Measurements from ENCODE around the gene ARHGAP28. TPM values are rescaled to one million over a fixed set of nuclear protein-coding genes. Genes with fewer than 3 reads are reported as not detected.
"Not testable (repeated sequence)": the region's sequence is repeated elsewhere in the genome, so short reads cannot be mapped to it uniquely, and the experiment has no call there.

The ARHGAP28 gene
- total RNA-seq, 1 experiment from 2014 or later: not detected

DNA sequence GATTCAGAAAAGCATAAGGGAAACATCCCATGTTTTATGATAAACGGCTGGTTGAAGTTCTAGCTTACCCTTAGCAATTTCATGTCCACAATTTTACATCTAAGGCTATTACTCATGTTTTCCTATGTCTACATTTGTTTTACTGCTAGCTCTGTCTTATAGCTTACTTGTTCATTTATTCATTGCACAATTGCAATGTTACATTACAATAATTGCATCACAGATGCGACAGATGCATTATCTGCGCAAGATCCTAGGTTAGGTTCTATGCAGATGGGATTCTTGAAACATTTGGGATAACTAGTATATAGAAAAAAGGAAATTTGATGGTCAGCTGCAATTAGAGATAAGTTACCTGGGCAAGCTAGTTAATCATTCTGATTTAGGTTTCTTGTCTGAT is 108.4 kb downstream of the ARHGAP28 start:
- H3K9me3 ChIP-seq (ENCODE audit: low read length): no peaks in the 10 kb centered on the region
- H3K4me2 ChIP-seq (ENCODE audit: low read depth, low read length, poor library complexity, severe bottlenecking): no peak overlapping the region
- H3K4me1 ChIP-seq (ENCODE audit: low read length): no peaks in the 10 kb centered on the region
- no peak overlapping the region for H3K4me3 ChIP-seq (ENCODE audit: low read length)
- H4K20me1 ChIP-seq (ENCODE audit: insufficient read depth, low read depth, low read length): no peaks in the 10 kb centered on the region
- H3K27ac ChIP-seq (ENCODE audit: low read length): no peak overlapping the region
- no peak overlapping the region for H2AFZ ChIP-seq (ENCODE audit: low read length)
- H3K79me2 ChIP-seq (ENCODE audit: low read length): no peaks in the 10 kb centered on the region
- DNase-seq: no peak
- no peaks in the 10 kb centered on the region for H3K9me2 ChIP-seq (replicated peaks; ENCODE audit: insufficient read depth, low read length)
- H3K36me3 ChIP-seq (ENCODE audit: insufficient read depth, low read length): no peaks in the 10 kb centered on the region
- no peak overlapping the region for H3K9ac ChIP-seq (ENCODE audit: low read length)
- H3K27me3 ChIP-seq (ENCODE audit: low read length): no peaks in the 10 kb centered on the region

DNA sequence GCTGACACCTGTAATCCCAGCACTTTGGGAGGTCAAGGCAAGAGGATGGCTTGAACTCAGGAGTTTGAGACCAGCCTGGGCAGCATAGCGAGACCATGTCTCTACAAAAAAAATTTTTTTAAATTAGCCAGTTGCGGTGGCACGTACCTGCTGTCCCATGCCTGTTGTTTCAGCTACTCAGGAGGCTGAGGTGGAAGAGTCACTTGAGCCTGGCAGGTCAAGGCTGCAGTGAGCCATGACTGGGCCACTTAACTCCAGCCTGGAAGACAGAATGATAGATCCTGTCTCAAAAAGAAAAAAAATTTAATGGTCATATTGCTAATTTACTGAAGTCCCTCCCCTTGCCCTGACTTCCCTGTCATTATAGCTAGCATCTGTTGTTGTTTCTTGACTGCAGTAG is 112.6 kb downstream of the ARHGAP28 start:
- DNase-seq: no peak
- Histone ChIP-seq H3K9ac (ENCODE audit: low read length) (no peak overlapping the region), H3K27me3 (ENCODE audit: low read length) (no peaks in the 10 kb centered on the region), H3K4me2 (ENCODE audit: low read depth, low read length, poor library complexity, severe bottlenecking) (no peak overlapping the region), H3K9me2 (replicated peaks; ENCODE audit: insufficient read depth, low read length) (no peaks in the 10 kb centered on the region), H2AFZ (ENCODE audit: low read length) (no peak overlapping the region), H3K4me1 (ENCODE audit: low read length) (no peaks in the 10 kb centered on the region), H3K4me3 (ENCODE audit: low read length) (no peak overlapping the region), H3K79me2 (ENCODE audit: low read length) (no peaks in the 10 kb centered on the region), H3K9me3 (ENCODE audit: low read length) (peaks cover 4% of the 10 kb centered on the region; the same call in 1 of the 2 replicates), H3K36me3 (ENCODE audit: insufficient read depth, low read length) (no peaks in the 10 kb centered on the region), H3K27ac (ENCODE audit: low read length) (no peak overlapping the region), H4K20me1 (ENCODE audit: insufficient read depth, low read depth, low read length) (no peaks in the 10 kb centered on the region)

GRCh38 chr18:6843308-6843707 is 113.8 kb downstream of the ARHGAP28 start:
- H4K20me1 ChIP-seq (ENCODE audit: insufficient read depth, low read depth, low read length): no peaks in the 10 kb centered on the region
- no peaks in the 10 kb centered on the region for H3K9me2 ChIP-seq (replicated peaks; ENCODE audit: insufficient read depth, low read length)
- no peak for DNase-seq
- H3K4me1 ChIP-seq (ENCODE audit: low read length): no peaks in the 10 kb centered on the region
- no peak overlapping the region for H2AFZ ChIP-seq (ENCODE audit: low read length)
- no peaks in the 10 kb centered on the region for H3K36me3 ChIP-seq (ENCODE audit: insufficient read depth, low read length)
- no peak overlapping the region for H3K9ac ChIP-seq (ENCODE audit: low read length)
- no peaks in the 10 kb centered on the region for H3K79me2 ChIP-seq (ENCODE audit: low read length)
- no peak overlapping the region for H3K27ac ChIP-seq (ENCODE audit: low read length)
- peaks cover 4% of the 10 kb centered on the region; the same call in 1 of the 2 replicates for H3K9me3 ChIP-seq (ENCODE audit: low read length)
- no peak overlapping the region for H3K4me2 ChIP-seq (ENCODE audit: low read depth, low read length, poor library complexity, severe bottlenecking)
- no peaks in the 10 kb centered on the region for H3K27me3 ChIP-seq (ENCODE audit: low read length)
- no peak overlapping the region for H3K4me3 ChIP-seq (ENCODE audit: low read length)

GRCh38 chr18:6845521-6845920 is 116.0 kb downstream of the ARHGAP28 start:
- H4K20me1 ChIP-seq (ENCODE audit: insufficient read depth, low read depth, low read length); H3K4me1 ChIP-seq (ENCODE audit: low read length); H3K27ac ChIP-seq (ENCODE audit: low read length); DNase-seq; H3K27me3 ChIP-seq (ENCODE audit: low read length); H3K4me2 ChIP-seq (ENCODE audit: low read depth, low read length, poor library complexity, severe bottlenecking); H2AFZ ChIP-seq (ENCODE audit: low read length); H3K4me3 ChIP-seq (ENCODE audit: low read length); H3K9me3 ChIP-seq (ENCODE audit: low read length); H3K79me2 ChIP-seq (ENCODE audit: low read length); H3K36me3 ChIP-seq (ENCODE audit: insufficient read depth, low read length); H3K9me2 ChIP-seq (replicated peaks; ENCODE audit: insufficient read depth, low read length); H3K9ac ChIP-seq (ENCODE audit: low read length): not testable (repeated sequence)

- H3K9me3 ChIP-seq (ENCODE audit: low read length): peaks cover 16% of the 10 kb centered on the region
- no peaks in the 10 kb centered on the region for H4K20me1 ChIP-seq (ENCODE audit: insufficient read depth, low read depth, low read length)
- H3K9me2 ChIP-seq (replicated peaks; ENCODE audit: insufficient read depth, low read length): no peaks in the 10 kb centered on the region
- no peak overlapping the region for H3K4me3 ChIP-seq (ENCODE audit: low read length)
- H3K4me2 ChIP-seq (ENCODE audit: low read depth, low read length, poor library complexity, severe bottlenecking): no peak overlapping the region
- H3K36me3 ChIP-seq (ENCODE audit: insufficient read depth, low read length): no peaks in the 10 kb centered on the region
- H3K27ac ChIP-seq (ENCODE audit: low read length): no peak overlapping the region
- DNase-seq: no peak
- no peaks in the 10 kb centered on the region for H3K4me1 ChIP-seq (ENCODE audit: low read length)
- H3K79me2 ChIP-seq (ENCODE audit: low read length): no peaks in the 10 kb centered on the region
- no peak overlapping the region for H3K9ac ChIP-seq (ENCODE audit: low read length)
- no peak overlapping the region for H2AFZ ChIP-seq (ENCODE audit: low read length)
- no peaks in the 10 kb centered on the region for H3K27me3 ChIP-seq (ENCODE audit: low read length)
Observed at GRCh38 chr18:6850396-6850795, 120.9 kb downstream of the ARHGAP28 start.

DNA sequence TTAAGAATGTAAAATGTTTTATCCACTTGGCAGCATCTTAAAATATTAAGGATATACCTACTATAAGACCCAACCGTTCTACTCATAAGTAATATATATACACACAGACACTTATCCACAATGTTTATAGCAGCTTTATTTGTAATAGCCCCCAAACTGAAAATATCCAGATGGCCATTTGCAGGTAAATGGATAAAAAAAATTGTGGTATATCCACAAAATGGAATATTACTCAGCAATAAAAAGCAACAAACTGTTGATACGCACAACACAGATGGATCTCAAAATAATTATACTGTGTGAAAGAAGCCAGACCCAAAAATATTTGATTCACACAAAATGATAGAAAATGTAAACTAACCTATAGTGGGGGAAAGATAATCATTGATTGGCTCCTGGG is 122.0 kb downstream of the ARHGAP28 start:
- no peak overlapping the region for H2AFZ ChIP-seq (ENCODE audit: low read length)
- DNase-seq: no peak
- no peak overlapping the region for H3K9ac ChIP-seq (ENCODE audit: low read length)
- no peaks in the 10 kb centered on the region for H3K36me3 ChIP-seq (ENCODE audit: insufficient read depth, low read length)
- no peaks in the 10 kb centered on the region for H3K4me1 ChIP-seq (ENCODE audit: low read length)
- no peak overlapping the region for H3K4me2 ChIP-seq (ENCODE audit: low read depth, low read length, poor library complexity, severe bottlenecking)
- H3K9me2 ChIP-seq (replicated peaks; ENCODE audit: insufficient read depth, low read length): no peaks in the 10 kb centered on the region
- no peak overlapping the region for H3K27ac ChIP-seq (ENCODE audit: low read length)
- H3K27me3 ChIP-seq (ENCODE audit: low read length): no peaks in the 10 kb centered on the region
- H3K79me2 ChIP-seq (ENCODE audit: low read length): no peaks in the 10 kb centered on the region
- H3K4me3 ChIP-seq (ENCODE audit: low read length): no peak overlapping the region
- no peaks in the 10 kb centered on the region for H4K20me1 ChIP-seq (ENCODE audit: insufficient read depth, low read depth, low read length)
- H3K9me3 ChIP-seq (ENCODE audit: low read length): peaks cover 12% of the 10 kb centered on the region

DNA sequence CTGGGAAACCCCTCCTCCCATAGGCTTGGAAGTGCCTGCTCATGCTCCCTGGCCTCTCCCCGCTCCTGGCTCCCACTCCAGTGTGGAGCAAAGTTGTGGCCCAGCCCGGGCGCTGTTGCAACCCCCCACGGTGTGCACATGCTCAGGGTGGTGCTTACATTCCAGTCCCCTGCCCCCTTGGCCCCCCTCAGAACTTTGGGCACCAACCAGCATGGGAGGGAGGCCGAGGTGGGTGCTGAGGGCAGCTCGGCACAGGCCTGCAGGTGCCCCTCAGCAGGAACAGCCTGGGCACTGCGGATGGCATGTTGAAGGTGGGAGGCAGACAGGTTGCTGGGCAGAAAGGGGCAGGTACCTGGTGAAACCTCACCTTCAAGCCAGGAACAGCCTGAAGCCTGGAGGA is 125.3 kb downstream of the ARHGAP28 start:
- DNase-seq: no peak
- H3K9me2 ChIP-seq (replicated peaks; ENCODE audit: insufficient read depth, low read length): no peaks in the 10 kb centered on the region

DNA sequence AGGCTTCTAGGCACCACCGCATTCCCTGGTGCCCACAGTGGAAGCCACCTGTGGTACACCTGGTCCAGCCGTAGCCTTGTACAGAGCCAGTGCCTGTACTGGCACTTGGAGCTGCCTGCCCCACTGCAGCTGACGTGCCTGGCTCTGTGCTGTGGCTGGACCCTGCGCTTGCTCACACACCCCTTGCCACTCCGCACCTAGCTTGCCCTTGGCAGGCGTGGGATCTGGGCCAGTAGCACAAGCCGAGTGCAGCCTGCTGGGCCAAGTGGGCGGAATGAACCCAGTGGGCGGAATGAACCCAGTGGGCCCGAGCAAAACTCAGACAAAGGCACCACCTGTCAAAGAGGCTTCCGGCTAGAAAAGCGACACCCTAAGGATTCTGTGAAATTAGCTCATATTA is 126.3 kb downstream of the ARHGAP28 start:
- no peaks in the 10 kb centered on the region for H4K20me1 ChIP-seq (ENCODE audit: insufficient read depth, low read depth, low read length)
- H3K79me2 ChIP-seq (ENCODE audit: low read length): no peaks in the 10 kb centered on the region
- H3K4me1 ChIP-seq (ENCODE audit: low read length): no peaks in the 10 kb centered on the region
- no peaks in the 10 kb centered on the region for H3K36me3 ChIP-seq (ENCODE audit: insufficient read depth, low read length)
- no peak for DNase-seq
- peaks cover 12% of the 10 kb centered on the region for H3K9me3 ChIP-seq (ENCODE audit: low read length)
- no peaks in the 10 kb centered on the region for H3K27me3 ChIP-seq (ENCODE audit: low read length)
- no peaks in the 10 kb centered on the region for H3K9me2 ChIP-seq (replicated peaks; ENCODE audit: insufficient read depth, low read length)
- H3K4me3 ChIP-seq (ENCODE audit: low read length): no peak overlapping the region
- H3K9ac ChIP-seq (ENCODE audit: low read length): no peak overlapping the region
- no peak overlapping the region for H2AFZ ChIP-seq (ENCODE audit: low read length)
- no peak overlapping the region for H3K4me2 ChIP-seq (ENCODE audit: low read depth, low read length, poor library complexity, severe bottlenecking)
- H3K27ac ChIP-seq (ENCODE audit: low read length): no peak overlapping the region

More for the DNA sequence above, 125.3 kb downstream of the ARHGAP28 start:
- H3K9me3 ChIP-seq (ENCODE audit: low read length): peaks cover 12% of the 10 kb centered on the region
- H3K9ac ChIP-seq (ENCODE audit: low read length): no peak overlapping the region
- H3K27me3 ChIP-seq (ENCODE audit: low read length): no peaks in the 10 kb centered on the region
- no peaks in the 10 kb centered on the region for H3K36me3 ChIP-seq (ENCODE audit: insufficient read depth, low read length)
- no peaks in the 10 kb centered on the region for H4K20me1 ChIP-seq (ENCODE audit: insufficient read depth, low read depth, low read length)
- H3K79me2 ChIP-seq (ENCODE audit: low read length): no peaks in the 10 kb centered on the region
- H3K27ac ChIP-seq (ENCODE audit: low read length): no peak overlapping the region
- H3K4me2 ChIP-seq (ENCODE audit: low read depth, low read length, poor library complexity, severe bottlenecking): no peak overlapping the region
- H2AFZ ChIP-seq (ENCODE audit: low read length): no peak overlapping the region
- no peaks in the 10 kb centered on the region for H3K4me1 ChIP-seq (ENCODE audit: low read length)
- H3K4me3 ChIP-seq (ENCODE audit: low read length): no peak overlapping the region

DNA sequence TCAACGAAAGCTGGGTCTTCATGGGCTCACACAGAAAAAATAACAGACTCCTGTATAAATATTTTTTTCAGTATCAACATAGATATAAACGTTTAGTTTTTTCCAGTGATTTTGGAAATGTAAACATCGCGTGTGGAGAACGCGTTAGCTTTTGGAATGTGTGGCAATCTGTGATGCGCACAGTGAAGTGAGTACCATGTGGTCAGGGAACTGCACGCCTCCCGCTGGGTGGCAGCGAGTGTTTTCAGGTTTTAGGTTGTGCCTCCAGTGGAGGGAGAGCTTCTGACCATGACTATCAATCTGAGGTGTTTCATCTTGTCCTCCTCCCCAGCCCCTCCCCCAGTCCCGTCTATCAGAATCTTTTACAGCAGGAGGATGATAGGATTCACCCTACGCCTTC is 127.8 kb downstream of the ARHGAP28 start:
- no peaks in the 10 kb centered on the region; the same call in 1 of the 2 replicates for H3K9me3 ChIP-seq (ENCODE audit: low read length)
- H3K4me1 ChIP-seq (ENCODE audit: low read length): no peaks in the 10 kb centered on the region
- H3K27me3 ChIP-seq (ENCODE audit: low read length): no peaks in the 10 kb centered on the region
- no peaks in the 10 kb centered on the region for H4K20me1 ChIP-seq (ENCODE audit: insufficient read depth, low read depth, low read length)
- H3K4me2 ChIP-seq (ENCODE audit: low read depth, low read length, poor library complexity, severe bottlenecking): no peak overlapping the region
- H3K36me3 ChIP-seq (ENCODE audit: insufficient read depth, low read length): no peaks in the 10 kb centered on the region
- H3K4me3 ChIP-seq (ENCODE audit: low read length): no peak overlapping the region
- no peak for DNase-seq
- H3K9ac ChIP-seq (ENCODE audit: low read length): no peak overlapping the region
- no peaks in the 10 kb centered on the region for H3K9me2 ChIP-seq (replicated peaks; ENCODE audit: insufficient read depth, low read length)
- H3K27ac ChIP-seq (ENCODE audit: low read length): no peak overlapping the region
- no peaks in the 10 kb centered on the region for H3K79me2 ChIP-seq (ENCODE audit: low read length)
- no peak overlapping the region for H2AFZ ChIP-seq (ENCODE audit: low read length)
